Measurements from ENCODE around the gene ETV3L. TPM values are rescaled to one million over a fixed set of nuclear protein-coding genes. Genes with fewer than 3 reads are reported as not detected.

The ETV3L gene
- total RNA-seq, 1 experiment from 2014 or later: not detected

DNA sequence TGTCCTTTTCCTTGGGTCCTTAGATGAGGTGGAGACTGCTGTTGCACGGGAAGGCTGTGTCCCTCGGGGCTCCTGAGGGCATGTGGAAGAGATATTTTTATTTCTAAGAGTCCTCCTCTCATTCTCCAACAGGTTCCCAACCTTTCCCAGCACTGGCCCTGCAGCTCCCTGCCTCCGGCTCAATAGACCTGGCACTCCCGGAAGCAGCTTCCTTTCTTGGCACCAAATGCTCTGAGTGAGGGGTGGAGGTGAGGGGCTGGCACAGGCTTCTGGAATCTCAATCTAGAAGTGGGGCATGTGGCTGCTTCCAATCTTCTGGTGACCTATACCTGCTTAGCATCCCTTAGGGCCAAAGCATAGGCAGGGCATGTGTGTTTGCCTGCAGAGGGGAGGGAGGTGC lies 4.5 kb downstream of the ETV3L start:
- CTCF ChIA-PET: interaction anchor here (0.5 kb wide), 1 partner anchor 61 kb away, joined by 7 read pairs; no protein-coding TSS in a partner anchor
- no peak for DNase-seq (ENCODE audit: low read depth, low spot score)
- TF ChIP-seq POLR2AphosphoS5 (IDR thresholded peaks at IDR 0.05; ENCODE audit: low read depth, low read length): no peak
- no peak for TF ChIP-seq SIN3A (IDR thresholded peaks at IDR 0.05; ENCODE audit: borderline replicate concordance, insufficient read depth, low read depth, low read length)
- TF ChIP-seq, protein P1, sequence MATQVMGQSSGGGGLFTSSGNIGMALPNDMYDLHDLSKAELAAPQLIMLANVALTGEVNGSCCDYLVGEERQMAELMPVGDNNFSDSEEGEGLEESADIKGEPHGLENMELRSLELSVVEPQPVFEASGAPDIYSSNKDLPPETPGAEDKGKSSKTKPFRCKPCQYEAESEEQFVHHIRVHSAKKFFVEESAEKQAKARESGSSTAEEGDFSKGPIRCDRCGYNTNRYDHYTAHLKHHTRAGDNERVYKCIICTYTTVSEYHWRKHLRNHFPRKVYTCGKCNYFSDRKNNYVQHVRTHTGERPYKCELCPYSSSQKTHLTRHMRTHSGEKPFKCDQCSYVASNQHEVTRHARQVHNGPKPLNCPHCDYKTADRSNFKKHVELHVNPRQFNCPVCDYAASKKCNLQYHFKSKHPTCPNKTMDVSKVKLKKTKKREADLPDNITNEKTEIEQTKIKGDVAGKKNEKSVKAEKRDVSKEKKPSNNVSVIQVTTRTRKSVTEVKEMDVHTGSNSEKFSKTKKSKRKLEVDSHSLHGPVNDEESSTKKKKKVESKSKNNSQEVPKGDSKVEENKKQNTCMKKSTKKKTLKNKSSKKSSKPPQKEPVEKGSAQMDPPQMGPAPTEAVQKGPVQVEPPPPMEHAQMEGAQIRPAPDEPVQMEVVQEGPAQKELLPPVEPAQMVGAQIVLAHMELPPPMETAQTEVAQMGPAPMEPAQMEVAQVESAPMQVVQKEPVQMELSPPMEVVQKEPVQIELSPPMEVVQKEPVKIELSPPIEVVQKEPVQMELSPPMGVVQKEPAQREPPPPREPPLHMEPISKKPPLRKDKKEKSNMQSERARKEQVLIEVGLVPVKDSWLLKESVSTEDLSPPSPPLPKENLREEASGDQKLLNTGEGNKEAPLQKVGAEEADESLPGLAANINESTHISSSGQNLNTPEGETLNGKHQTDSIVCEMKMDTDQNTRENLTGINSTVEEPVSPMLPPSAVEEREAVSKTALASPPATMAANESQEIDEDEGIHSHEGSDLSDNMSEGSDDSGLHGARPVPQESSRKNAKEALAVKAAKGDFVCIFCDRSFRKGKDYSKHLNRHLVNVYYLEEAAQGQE (IDR thresholded peaks at IDR 0.05; ENCODE audit: insufficient read depth in 1 of 2, low read depth in 2 of 2, low read length in 1 of 2): no peak
- TF ChIP-seq TCF7L2 (IDR thresholded peaks at IDR 0.05; ENCODE audit: low read depth, low read length): no peak
- no peak for TF ChIP-seq CTCF (IDR thresholded peaks at IDR 0.05)
- no peaks in the 10 kb centered on the region for H3K27me3 ChIP-seq (ENCODE audit: control insufficient read depth, insufficient read depth, low read length)
- H3K27ac ChIP-seq (ENCODE audit: low read length): no peak overlapping the region
- H3K4me1 ChIP-seq (ENCODE audit: control insufficient read depth, insufficient read depth, low read length): no peaks in the 10 kb centered on the region
- in situ Hi-C loops (cut with HindIII; ENCODE audit: low pct_unique_long_range_greater_than_20kb, low sequenced_read_pairs): no loop called here
- no peaks in the 10 kb centered on the region for H3K9me3 ChIP-seq (ENCODE audit: control insufficient read depth, insufficient read depth, low read depth, low read length)
- no peak for ATAC-seq
- no peaks in the 10 kb centered on the region for H3K36me3 ChIP-seq (ENCODE audit: control insufficient read depth, insufficient read depth, low read length)
- no peak overlapping the region for H3K4me3 ChIP-seq (ENCODE audit: low read depth in 2 of 2, low read length in 2 of 2)
- POLR2A ChIA-PET: interaction anchor here (1.1 kb wide), 1 partner anchor 60 kb away, joined by 3 read pairs; no protein-coding TSS in a partner anchor
- intact Hi-C loops (cut with micrococcal nuclease; ENCODE audit: unreplicated experiment): no loop called here
- BruUV-seq (replicated peaks): no TSS peak

GRCh38 chr1:157092831-157093230 lies 6.8 kb downstream of the ETV3L start:
- ATAC-seq (no peak), DNase-seq (ENCODE audit: low read depth, low spot score) (no peak)
- no peak overlapping the region for H3K27ac ChIP-seq (ENCODE audit: low read length)
- H3K36me3 ChIP-seq (ENCODE audit: control insufficient read depth, insufficient read depth, low read length): no peaks in the 10 kb centered on the region
- H3K9me3 ChIP-seq (ENCODE audit: control insufficient read depth, insufficient read depth, low read depth, low read length): no peaks in the 10 kb centered on the region
- TF ChIP-seq TCF7L2 (IDR thresholded peaks at IDR 0.05; ENCODE audit: low read depth, low read length) (no peak), SIN3A (IDR thresholded peaks at IDR 0.05; ENCODE audit: borderline replicate concordance, insufficient read depth, low read depth, low read length) (no peak), POLR2AphosphoS5 (IDR thresholded peaks at IDR 0.05; ENCODE audit: low read depth, low read length) (no peak), CTCF (IDR thresholded peaks at IDR 0.05) (no peak)
- TF ChIP-seq, protein P1 (IDR thresholded peaks at IDR 0.05; ENCODE audit: insufficient read depth in 1 of 2, low read depth in 2 of 2, low read length in 1 of 2): no peak
- POLR2A ChIA-PET: no interaction called here
- no peaks in the 10 kb centered on the region for H3K27me3 ChIP-seq (ENCODE audit: control insufficient read depth, insufficient read depth, low read length)
- BruUV-seq (replicated peaks): no TSS peak
- CTCF ChIA-PET: no interaction called here
- intact Hi-C loops (cut with micrococcal nuclease; ENCODE audit: unreplicated experiment): no loop called here
- H3K4me1 ChIP-seq (ENCODE audit: control insufficient read depth, insufficient read depth, low read length): no peaks in the 10 kb centered on the region
- H3K4me3 ChIP-seq (ENCODE audit: low read depth in 2 of 2, low read length in 2 of 2): no peak overlapping the region
- in situ Hi-C loops (cut with HindIII; ENCODE audit: low pct_unique_long_range_greater_than_20kb, low sequenced_read_pairs): no loop called here
